RPMI7951 (cell line): ENCODE data around the gene KCNH6. TPM values are rescaled to one million over a fixed set of nuclear protein-coding genes. Genes with fewer than 3 reads are reported as not detected.

Experiments
- DNase-seq: peaks from one replicate; pipeline ENCODE4 v3.0.0-alpha.2; 2012; ENCODE audit warnings: low read depth
- total RNA-seq: library from RNA; depleted of rRNA; stranded (reverse); fragments of >200 nt; shearing (Covaris generic); gene quantifications from 2 replicates; pipeline ENCODE4 v1.2.3, GENCODE V29; 2014; rRNA removed

KCNH6 gene
- total RNA-seq = not detected in 2 replicates

- no peak for DNase-seq
These were observed at the start of gene KCNH6 for GRCh38 chr17:63523253-63523855. TSS of gene KCNH6 (plus strand) at chr17:63523358. CDS start at chr17:63523414, 56 bp downstream.

GRCh38 chr17:63474174-63474573 is 49.0 kb upstream of the KCNH6 start:
- DNase-seq = no peak

GRCh38 chr17:63474586-63475460 is 48.3 kb upstream of the KCNH6 start:
- DNase-seq = no peak

- DNase-seq = no peak
These were observed 47.4 kb upstream of the KCNH6 start for GRCh38 chr17:63475491-63476412.

GRCh38 chr17:63476459-63476853 is 46.7 kb upstream of the KCNH6 start:
- DNase-seq = peak; percentile 16

- peak; percentile 18 for DNase-seq
These were observed 46.2 kb upstream of the KCNH6 start, which contains the start of gene ACE for GRCh38 chr17:63476854-63477479. TSS of gene ACE (plus strand) at chr17:63477061. CDS start at chr17:63477095, 34 bp downstream.

GRCh38 chr17:63477480-63478440 is 45.4 kb upstream of the KCNH6 start:
- DNase-seq = no peak

- peak; percentile 87 for DNase-seq
These were observed 44.2 kb upstream of the KCNH6 start for GRCh38 chr17:63478814-63479494.

- no peak for DNase-seq
These were observed 43.5 kb upstream of the KCNH6 start for GRCh38 chr17:63479495-63480184.

GRCh38 chr17:63480192-63480784 is 42.9 kb upstream of the KCNH6 start:
- DNase-seq = no peak

GRCh38 chr17:63480826-63481487 is 42.2 kb upstream of the KCNH6 start:
- DNase-seq = no peak

- no peak for DNase-seq
These were observed 41.7 kb upstream of the KCNH6 start for GRCh38 chr17:63481488-63481870.

GRCh38 chr17:63482509-63482908 is 40.6 kb upstream of the KCNH6 start:
- DNase-seq = no peak

- no peak for DNase-seq
These were observed 40.1 kb upstream of the KCNH6 start for GRCh38 chr17:63483038-63483437.

GRCh38 chr17:63483655-63484575 is 39.2 kb upstream of the KCNH6 start:
- no peak for DNase-seq

GRCh38 chr17:63486317-63487013 is 36.7 kb upstream of the KCNH6 start:
- no peak for DNase-seq

- DNase-seq = no peak
These were observed 36.2 kb upstream of the KCNH6 start for GRCh38 chr17:63487014-63487339.
